HG03196 (cell line): ENCODE measurements around the gene RNASE7.

ENCODE experiments used
- ATAC-seq: cut with Tn5 transposase; IDR thresholded peaks from one replicate; pipeline ENCODE4 v1.9.1; 2021; ENCODE audit not compliant: unreplicated experiment

The RNASE7 gene

DNA sequence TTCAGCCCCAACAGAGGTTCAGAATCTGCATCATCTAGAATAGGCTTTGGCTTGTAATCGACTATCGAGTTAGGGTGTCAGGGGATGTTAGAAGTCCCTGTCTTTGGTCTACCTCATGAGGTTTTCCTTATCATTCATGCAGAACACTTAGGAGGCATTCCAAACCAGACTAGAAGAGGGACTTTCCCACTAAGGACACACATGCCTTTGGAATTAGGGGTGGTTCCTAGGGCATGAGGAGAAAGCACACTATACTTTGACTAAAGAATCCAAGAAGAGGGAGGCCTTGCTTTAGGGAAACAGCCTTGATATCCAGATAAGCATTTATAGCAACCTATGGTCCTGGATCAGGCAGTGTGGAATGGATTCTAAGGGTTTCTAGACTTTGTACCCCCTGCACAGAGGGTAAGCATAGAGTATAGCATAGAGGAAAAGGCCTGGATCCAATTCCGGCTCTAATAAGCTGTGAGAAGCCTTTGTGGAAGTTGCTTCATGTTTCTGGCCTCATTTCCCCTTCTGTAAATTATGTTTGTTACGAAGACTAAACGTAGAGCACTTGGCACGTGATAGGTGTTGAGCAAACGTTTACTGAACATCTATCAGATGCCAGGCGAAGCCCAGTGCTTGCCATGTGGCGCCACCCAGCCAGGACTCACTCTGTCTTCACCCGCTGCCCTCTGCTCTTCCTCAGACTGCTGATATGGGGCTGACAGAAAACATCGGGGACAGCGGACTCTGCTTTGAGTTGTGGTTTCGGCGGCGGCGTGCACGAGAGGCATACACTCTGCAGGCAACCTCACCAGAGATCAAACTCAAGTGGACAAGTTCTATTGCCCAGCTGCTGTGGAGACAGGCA, 43.1 kb downstream of the RNASE7 start:
- no peak for ATAC-seq

DNA sequence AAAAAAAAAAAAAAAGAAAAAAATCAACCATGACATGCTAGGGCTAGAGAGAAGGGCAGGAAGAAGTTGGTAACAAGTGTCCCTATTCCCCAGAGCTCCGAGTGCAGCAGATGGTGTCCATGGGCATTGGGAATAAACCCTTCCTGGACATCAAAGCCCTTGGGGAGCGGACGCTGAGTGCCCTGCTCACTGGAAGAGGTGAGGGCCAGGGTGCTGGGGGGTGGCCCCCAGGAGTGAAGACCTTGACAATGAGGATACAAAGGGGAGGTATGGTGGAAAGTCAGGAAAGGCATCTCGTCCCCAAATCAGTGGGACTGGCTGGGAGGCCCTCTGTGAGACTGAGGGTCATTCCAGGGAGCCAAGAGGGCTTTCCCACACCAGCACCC, 44.7 kb downstream of the RNASE7 start:
- ATAC-seq, result no peak

DNA sequence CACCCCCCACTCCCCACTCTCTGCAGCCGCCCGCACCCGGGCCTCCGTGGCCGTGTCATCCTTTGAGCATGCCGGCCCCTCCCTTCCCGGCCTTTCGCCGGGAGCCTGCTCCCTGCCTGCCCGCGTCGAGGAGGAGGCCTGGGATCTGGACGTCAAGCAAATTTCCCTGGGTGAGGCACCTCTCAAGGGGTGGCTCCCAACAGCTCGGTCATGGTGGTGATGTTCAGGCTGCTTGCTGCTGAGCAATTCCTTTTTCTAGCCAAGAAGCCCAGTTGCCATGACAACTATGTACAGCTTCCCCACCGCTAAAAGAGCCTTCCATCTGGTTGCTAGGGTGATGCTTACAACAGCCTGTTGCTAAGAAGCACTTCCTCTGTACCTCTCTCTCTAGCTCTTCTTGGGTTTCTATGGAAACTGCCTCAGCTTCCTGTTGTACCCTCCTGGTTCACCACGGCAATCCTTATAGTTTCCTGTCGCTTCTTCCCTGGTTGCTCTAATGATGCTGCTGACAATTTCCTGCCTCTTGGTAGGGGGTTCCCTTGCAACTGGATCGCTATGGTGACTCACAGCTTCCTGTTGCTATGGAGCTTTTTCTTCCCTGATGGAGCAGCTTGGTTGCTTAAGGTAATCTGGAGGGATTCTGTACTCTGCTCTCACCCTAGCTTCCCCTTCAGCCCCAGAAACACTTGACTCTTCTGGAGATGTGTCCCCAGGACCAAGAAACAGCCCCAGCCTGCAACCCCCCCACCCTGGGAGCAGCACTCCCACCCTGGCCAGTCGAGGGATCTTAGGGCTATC, 45.3 kb downstream of the RNASE7 start:
- peak; percentile 40 for ATAC-seq

DNA sequence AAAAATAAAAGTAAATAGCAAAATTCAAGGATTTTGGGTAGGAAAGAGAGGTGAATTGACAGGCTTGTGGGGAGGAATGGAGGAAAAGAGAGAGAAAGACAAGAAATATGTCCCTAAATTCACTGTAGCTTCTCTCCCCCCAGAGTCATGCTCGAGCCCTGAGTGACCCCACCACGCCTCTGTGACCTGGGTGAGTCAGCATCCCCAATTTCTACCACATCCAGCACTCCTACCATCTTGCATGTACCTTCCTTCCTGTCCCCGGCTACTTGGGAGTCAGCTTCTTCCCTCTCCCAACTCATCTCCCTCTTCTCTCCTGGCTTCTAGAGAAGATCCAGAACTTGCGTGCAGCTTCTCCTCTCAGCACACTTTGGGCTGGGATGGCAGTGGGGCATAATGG, 46.5 kb downstream of the RNASE7 start:
- ATAC-seq, result no peak

DNA sequence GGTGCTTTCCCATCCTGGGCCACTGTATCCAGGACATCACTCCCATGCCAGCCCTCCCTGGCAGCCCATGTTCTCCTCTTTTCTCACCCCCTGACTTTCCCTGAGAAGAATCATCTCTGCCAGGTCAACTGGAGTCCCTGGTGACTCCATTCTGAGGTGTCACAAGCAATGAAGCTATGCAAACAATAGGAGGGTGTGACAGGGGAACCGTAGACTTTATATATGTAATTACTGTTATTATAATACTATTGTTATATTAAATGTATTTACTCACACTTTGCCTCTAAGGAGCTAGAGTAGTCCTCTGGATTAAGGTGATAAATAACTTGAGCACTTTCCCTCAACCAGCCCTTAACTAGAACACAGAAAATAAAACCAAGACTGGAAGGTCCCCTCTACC, 47.1 kb downstream of the RNASE7 start:
- no peak for ATAC-seq

DNA sequence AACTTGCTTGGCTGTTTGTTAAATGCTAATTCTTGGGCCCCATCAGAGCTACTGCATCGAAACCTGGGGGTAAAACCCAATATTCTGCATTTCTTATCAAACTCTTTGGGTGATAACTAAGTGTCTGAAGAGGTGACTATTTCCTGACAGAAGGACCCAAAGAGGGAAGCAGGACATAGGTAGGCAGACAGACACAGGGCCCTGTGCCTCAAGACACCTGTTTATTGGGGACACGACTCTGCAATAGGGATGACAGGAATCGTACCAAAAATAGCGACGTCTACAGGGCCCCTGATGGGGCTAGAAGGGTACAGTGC, 47.7 kb downstream of the RNASE7 start:
- ATAC-seq, result no peak

DNA sequence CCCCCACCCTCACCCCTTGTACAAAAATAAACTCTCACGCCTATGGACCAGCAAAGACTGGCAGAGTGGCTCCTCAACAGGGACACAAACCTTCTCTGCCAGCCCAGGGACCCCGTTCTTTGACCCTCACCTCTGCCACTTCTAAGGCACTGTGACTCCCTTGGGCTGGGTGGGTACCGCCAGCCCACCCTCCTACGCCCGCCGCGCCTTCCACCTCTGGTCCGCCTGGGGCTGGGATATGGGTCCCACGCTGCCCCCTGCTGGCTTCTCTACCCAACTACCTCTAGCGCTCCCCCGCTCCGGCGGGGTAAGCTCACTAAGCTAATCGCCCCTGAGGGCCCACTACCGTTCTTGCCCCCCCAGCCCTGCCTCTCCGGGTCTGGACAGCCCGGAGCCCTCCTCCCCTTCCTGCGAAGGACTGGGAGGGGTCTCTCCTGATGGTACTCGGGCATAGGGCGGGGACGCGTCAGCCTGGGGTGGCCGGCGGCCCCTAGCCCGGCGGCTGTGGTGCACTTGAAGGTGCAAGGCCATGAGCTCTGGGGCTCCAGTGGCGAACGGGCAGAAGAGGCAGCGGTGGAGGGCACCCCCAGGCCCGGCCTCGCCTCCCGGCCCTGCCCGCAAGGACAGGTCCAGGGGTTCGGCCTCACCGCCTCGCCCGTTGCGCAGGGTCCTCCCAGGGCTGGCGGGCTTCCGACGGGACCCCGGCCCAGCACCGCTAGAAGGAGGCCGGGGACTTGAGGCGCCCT, 48.2 kb downstream of the RNASE7 start:
- ATAC-seq, result no peak

DNA sequence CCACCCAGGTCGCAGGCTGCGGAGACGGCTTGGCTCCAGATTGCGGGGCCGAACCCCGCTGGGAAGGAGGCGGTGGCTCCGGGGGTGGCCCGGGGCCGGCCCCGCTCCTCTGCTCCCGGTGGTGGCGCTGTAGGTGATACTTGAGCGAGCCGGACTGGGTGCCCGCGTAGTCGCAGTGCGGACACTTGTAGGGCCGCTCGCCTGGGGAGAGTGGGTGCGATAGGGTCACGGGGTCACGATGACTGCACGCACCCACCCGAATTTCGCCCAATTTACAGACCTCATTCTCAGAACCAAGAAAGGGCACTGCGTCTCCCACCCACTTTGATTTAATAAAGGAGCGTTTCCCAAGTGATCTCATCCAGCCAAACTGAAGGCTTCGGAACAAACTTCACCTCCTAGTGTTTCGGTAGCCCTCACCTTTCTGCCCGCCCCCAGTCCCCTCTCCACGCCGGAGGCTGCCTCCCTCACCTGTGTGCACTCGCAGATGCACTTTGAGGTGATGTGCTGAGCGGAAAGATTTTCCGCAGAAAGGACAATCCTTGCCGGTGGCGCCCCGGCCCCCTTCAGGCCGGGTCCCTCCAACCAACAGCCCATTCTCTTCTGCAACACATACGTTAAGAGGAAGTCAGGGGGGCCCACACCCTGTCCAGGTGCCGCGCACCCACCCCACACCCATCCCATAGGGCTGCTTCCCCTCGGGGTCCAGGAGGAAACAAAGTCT, 48.9 kb downstream of the RNASE7 start:
- ATAC-seq, result no peak

DNA sequence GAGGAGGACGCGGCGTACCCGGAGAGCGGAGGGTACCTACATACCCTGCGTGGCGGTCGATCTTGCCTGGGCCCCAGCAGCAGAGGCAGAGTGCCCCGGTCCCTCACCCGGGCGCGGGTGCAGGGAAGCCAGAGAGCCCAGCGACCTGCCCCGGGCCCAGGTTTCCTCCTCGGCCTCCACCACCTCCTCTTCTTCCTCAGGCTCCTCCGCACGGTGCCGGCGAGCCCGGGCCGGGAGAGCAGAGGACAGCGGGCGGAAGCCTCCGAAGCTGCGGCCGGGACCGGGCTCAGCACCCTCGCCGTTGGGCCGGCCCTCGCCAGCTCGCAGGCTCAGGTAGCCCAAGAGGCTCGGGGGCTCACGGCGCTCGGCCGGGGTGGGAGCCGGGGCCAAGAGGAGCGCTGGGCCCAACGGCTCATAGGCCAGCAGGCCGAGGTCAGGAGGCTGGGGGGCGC, 49.7 kb downstream of the RNASE7 start:
- no peak for ATAC-seq

DNA sequence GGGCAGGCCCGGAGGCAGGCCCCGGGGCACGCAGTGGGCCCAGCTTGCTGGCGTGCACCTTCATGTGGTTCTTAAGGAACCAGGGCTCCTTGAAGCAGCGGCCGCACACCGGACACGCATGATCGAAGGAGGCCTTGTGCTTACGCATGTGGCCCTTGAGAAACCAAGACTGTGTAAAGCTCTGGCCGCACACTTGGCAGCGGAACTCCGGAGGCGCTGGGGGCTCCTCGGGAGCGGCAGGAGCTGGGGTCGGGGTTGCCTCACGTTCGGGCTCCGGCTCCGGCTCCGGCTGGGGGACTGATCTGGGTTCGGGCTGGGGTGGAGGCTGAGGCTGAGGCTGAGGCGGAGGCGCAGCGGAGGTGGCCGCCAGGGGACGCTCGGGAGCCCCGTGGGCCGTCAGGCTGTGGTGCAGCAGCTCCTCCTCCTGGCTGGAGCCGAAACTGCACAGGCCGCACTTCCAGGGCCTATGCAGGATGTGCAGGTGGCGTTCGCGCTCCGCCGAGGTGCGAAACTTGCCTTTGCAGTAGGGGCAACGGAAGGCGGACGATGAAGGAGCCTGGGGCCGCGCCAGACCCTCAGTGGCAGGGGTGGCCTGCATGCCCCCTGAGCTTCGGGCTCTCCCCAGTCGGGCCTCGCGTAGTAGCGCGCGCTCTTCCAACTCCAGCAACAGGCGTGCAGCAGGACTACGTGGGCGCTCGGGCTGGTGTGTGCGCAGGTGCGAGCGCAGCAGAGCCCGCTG, 50.3 kb downstream of the RNASE7 start:
- ATAC-seq, result no peak

DNA sequence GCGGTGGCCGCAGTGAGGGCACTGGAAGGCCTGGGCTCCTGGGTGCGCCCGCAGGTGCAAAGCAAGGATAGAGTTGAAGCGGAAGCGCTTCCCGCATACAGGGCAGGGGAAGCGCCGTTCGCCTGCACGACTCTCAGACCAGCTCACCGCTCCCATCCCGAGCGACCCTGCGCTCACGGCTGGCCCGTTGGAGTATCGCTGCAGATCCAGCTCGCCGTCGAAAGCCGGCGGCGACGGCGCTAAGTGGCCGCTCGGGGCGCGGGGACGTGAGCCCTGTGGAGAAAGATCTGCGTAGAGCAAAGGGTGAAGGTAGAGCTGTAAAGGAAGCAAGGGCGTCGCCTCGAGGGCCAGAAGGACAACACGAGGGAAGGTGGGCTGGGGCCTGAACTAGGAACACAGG, 50.9 kb downstream of the RNASE7 start:
- no peak for ATAC-seq
